Cerebellar nuclear complex (tissue), 1 donor: ENCODE measurements around the gene ALPK1.
"Not testable (repeated sequence)": the region's sequence is repeated elsewhere in the genome, so short reads cannot be mapped to it uniquely, and the experiment has no call there.

ENCODE experiments used
- DNase-seq, 2 experiments: peaks; one replicate each; lab custom pipeline; 2025; lab: John Stamatoyannopoulos, UW

Gene ALPK1

DNA sequence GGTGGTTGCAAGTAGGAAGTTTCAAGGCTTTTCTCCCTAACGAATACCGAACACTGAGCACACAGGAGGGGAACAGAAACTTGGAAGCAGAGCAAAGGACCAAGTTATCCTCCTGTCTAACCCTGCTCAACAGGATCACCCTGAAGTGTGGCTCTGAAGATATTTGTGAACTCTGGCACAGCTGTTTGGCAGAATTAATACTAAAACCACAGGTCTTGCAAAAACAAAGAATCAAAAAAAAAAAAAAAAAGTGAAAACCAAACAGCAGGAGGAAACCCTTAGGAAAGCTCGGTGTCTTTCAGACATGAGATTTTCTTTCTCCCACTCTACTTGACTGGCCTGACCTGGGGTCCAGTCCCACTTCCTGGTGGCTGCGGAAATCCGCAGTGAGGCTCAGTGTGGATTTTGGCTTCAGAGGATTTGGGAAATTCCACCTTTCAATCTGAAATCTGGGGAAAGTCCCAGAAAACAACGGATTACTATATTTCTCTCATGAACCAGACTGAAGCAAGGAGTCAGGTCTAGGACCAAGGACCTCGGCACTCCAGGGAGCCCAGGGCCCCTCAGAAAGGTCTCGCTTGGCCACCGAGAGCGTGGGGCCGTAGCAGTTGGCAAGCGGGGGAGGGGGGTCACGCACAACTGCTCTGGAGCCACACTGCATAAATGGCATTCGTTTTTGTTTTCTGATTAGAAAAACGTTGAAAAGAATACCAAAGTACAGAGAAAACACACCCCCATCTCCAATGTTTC lies 12.3 kb upstream of the ALPK1 start:
- no peak for DNase-seq

- no peak for DNase-seq
Observed at GRCh38 chr4:112287258-112287989, 9.7 kb upstream of the ALPK1 start.

- DNase-seq = no peak
Observed at GRCh38 chr4:112288455-112288854, 8.7 kb upstream of the ALPK1 start.

DNA sequence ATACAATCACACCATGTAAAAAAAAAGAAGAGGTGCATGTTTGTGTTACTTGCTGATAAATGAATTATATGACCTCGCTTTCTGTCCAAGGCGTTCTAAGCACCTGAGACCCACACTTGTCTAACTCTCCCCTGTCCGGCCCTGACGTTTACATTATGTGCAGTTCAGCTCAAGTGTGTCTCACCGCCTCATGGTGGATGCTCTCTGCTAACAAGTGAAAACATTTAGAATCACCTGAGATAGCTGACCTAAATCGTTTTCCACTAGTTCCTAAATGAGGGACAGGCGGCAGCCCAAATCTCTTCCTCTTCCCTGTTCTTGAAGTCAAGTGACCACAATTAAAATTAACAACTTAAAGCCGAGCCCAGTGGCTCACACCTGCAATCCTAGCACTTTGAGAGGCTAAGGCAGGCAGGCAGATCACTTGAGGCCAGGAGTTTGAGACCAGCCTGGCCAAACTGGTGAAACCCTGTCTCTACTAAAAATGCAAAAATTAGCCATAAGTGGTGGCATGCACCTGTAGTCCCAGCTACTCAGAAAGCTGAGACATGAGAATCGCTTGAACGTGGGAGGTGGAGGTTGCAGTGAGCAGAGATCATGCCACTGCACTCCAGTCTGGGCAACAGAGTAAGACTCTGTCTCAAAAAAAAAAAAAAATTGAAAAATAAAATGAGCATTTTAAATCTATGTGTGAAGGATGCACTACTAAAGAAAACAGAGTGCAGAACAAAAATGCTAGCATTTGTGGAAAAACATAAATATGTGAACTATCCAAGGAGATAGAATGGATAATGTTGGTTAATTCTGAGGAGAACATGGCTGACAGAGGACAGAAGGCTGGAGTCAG lies 7.5 kb upstream of the ALPK1 start:
- DNase-seq = no peak

- no peak for DNase-seq
Observed at GRCh38 chr4:112290341-112290740, 6.8 kb upstream of the ALPK1 start.

GRCh38 chr4:112299721-112300120 lies 2.6 kb downstream of the ALPK1 start:
- DNase-seq = no peak

GRCh38 chr4:112302320-112303274 lies 5.4 kb downstream of the ALPK1 start:
- no peak for DNase-seq

GRCh38 chr4:112305477-112305876 lies 8.3 kb downstream of the ALPK1 start:
- not testable (repeated sequence) for DNase-seq

GRCh38 chr4:112309263-112309791 lies 12.2 kb downstream of the ALPK1 start:
- not testable (repeated sequence) for DNase-seq

- DNase-seq = no peak
Observed at GRCh38 chr4:112311516-112311915, 14.3 kb downstream of the ALPK1 start.

DNA sequence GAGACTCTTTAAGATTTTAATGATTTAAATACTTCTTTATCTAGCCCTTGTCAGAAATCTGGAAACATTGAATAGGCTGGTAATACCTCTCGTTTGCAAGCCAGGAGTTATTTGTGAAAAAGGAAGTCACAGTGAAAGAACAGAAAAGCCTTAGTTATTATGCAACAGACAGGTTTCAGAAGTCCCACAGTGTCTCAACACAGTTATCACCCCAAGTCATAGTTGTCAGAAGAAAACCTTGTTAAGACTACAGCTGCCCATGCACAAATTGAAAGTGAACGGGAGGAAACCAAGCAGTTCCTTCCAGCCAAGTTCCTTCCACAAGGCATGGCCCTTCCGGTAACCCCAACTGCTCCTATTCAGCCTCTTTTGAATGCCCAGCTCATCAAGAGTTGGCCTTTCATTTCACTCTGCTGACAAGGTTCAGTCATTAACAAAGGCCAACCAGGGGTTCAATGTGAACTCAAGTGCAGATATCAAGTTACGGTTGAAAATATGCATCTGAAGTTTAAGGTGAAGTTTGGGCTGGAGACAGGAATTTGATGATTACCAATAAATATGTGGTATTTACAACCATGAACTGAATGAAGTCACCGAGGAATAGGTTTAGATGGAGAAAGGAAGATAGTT lies 15.6 kb downstream of the ALPK1 start:
- DNase-seq = no peak

DNA sequence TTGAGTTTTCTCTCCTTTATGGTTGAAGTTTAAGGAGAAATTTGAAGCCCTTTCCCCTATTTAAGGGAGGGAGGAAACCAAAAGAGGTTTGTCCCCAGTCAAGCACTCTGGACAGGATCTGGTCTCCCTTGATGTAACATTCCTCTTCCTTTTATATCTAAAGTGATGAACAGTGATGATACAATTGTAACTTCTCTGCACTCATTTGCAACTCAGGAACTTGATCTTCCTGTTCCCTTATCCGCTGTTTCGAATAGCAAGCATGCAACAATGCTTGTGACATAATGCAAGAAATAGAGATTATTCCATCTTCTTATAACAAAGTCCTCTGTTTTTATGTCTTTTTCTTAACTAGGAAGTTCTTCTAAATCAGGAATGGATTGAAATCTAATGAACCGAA lies 18.3 kb downstream of the ALPK1 start:
- DNase-seq = no peak

GRCh38 chr4:112316360-112316759 lies 19.2 kb downstream of the ALPK1 start:
- DNase-seq = no peak

GRCh38 chr4:112318239-112319142 lies 21.3 kb downstream of the ALPK1 start:
- no peak for DNase-seq

DNA sequence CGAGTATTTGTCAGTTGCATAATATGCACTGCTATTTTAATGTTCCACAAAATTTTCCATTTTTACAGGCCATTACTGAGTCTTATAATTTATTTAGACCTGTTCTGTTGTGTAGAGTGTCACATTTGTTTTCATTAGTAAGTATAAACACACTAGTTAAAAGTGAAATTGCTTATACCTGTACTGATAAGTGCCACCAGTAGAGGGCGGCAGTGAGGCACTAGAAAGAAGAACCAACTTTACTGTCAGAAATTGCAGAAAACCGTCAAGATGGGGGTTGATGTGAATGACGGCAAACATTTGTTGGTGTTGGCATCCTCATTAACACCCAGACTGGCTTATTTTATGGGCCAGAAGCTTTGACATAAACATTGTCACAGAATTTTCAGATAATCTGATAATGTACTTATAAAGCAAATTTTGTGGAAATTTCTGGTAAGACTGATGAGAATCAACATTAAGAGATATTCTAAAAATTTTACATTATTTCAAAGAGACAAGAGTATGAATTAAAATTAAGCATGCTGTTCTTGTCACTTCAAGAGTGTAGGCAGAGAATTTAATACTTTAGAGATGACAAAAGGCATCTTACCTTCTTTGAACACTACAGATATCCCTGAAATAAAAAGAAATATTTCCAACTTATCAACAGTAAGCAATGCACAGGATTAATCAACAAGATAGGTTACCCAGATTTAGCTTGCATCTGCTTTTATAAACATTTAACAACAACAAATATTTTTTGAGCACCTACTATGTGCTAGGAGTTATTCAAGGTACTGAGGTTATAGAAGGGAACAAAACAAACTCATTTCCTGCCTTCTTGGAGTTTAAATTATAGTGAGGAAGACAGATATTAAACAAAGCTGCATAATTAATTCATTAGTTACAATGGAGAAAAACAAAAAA lies 24.9 kb downstream of the ALPK1 start:
- no peak for DNase-seq

DNA sequence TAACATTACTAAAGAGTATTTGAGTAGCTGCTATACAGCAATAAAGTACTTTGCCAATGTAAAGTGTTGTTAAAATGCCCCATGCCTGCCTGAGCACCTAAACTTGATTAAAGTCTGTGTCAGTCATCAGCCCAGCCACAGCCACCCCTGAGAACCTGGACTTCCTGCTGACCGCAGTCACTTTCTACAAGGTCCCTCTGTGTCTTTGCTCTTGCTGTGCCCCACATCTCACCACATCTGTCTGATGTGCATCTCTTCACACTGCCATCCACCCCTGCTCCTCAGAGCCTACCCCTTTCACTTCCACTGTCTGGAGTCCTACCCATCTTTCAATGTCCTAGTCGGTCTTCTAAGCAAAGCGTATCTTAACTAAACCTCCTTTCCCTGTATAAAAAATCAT lies 25.7 kb downstream of the ALPK1 start:
- no peak for DNase-seq

DNA sequence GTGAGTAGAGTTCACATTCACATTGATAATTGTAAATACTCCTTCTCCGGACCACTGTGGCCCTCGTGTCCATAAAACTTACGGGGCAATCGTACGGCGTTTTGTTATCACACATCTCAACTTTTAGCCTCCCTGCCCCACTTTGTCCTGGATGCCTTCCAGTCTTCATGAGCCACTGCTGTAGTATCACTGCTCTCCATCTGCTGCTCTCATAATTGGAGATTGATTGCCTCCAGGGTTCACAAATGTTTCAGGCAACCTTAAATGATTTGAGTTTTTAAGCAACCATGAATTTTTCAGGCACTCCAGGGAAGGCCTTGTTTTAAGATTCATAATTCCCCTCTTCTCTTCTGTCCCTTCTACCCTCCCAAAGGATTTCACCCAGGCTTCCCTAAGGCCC lies 28.4 kb downstream of the ALPK1 start:
- DNase-seq = no peak

- no peak for DNase-seq
Observed at GRCh38 chr4:112327965-112328733, 31.0 kb downstream of the ALPK1 start.
